HG03064 (cell line): ENCODE data around the gene SDK1.

Experiments used
- ATAC-seq: cut with Tn5 transposase; IDR thresholded peaks from one replicate; pipeline ENCODE4 v1.9.1; 2021; ENCODE audit warnings: low read depth; ENCODE audit not compliant: unreplicated experiment

The SDK1 gene

GRCh38 chr7:4175346-4175973, 874.4 kb downstream of the SDK1 start:
- ATAC-seq = no peak

GRCh38 chr7:4177001-4177400, 875.9 kb downstream of the SDK1 start:
- no peak for ATAC-seq

- ATAC-seq = no peak
Measured at GRCh38 chr7:4178416-4178815, 877.4 kb downstream of the SDK1 start.

- ATAC-seq = no peak
Measured at GRCh38 chr7:4178916-4179687, 878.0 kb downstream of the SDK1 start.

- ATAC-seq = no peak
Measured at GRCh38 chr7:4179688-4180380, 878.8 kb downstream of the SDK1 start.

- no peak for ATAC-seq
Measured at GRCh38 chr7:4181446-4181845, 880.4 kb downstream of the SDK1 start.

- no peak for ATAC-seq
Measured at GRCh38 chr7:4182605-4183300, 881.7 kb downstream of the SDK1 start.

- no peak for ATAC-seq
Measured at GRCh38 chr7:4184653-4185052, 883.6 kb downstream of the SDK1 start.

- no peak for ATAC-seq
Measured at GRCh38 chr7:4185136-4185535, 884.1 kb downstream of the SDK1 start.

GRCh38 chr7:4185721-4186512, 884.9 kb downstream of the SDK1 start:
- ATAC-seq = no peak

GRCh38 chr7:4186513-4186780, 885.4 kb downstream of the SDK1 start:
- ATAC-seq = no peak

- no peak for ATAC-seq
Measured at GRCh38 chr7:4188651-4189050, 887.6 kb downstream of the SDK1 start.

GRCh38 chr7:4189131-4189570, 888.1 kb downstream of the SDK1 start:
- ATAC-seq = no peak

- ATAC-seq = no peak
Measured at GRCh38 chr7:4190010-4190981, 889.2 kb downstream of the SDK1 start.

- ATAC-seq = no peak
Measured at GRCh38 chr7:4191046-4191445, 890.0 kb downstream of the SDK1 start.

- no peak for ATAC-seq
Measured at GRCh38 chr7:4191525-4191924, 890.5 kb downstream of the SDK1 start.

GRCh38 chr7:4195660-4196059, 894.6 kb downstream of the SDK1 start:
- ATAC-seq = no peak

GRCh38 chr7:4196121-4196819, 895.2 kb downstream of the SDK1 start:
- no peak for ATAC-seq

GRCh38 chr7:4198301-4198700, 897.2 kb downstream of the SDK1 start:
- ATAC-seq = no peak
